Measurements from ENCODE around the gene MOB3A.

Gene MOB3A

DNA sequence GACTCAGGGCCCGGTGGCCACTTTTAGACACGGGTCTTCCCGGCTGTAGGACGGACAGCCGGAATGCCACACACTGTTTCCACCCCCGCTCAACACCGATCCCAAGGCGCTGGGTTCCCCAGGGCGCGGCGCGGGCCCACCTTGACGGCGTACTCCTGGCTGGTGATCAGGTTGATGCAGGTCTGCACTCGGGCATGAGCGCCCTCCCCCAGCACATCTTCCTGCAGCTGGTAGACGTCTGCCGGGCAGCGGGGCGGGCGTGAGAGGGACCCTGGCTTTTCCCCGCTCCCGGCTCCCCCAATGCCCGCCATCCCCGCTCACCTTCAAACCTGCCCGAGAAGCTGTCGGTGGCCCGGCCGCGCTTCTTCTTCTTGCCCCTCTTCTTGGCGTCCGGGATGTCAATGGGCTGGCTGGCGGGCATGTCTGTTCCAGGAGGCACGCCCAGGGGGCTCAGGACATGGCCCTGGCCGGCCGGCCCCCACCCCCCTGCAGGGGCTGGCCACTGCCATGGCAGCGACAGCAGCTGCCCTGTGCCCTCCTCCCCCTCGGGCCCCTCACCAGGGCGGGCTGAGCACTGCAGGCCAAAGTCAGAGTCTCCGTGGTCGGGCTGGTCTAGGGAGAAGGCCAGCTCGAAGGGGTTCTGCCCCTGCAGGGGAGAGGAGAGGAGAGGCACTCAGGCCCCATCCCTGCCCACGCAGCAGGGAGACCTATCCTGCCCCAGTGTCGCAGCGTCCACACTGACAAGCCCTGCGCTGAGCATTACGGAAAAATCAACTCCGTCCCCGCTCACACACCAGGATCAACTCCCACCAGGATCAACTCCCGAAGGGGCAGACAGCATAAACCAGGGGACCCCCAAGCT, 49.8 kb downstream of the MOB3A start:
- no peak for DNase-seq (ENCODE audit: low read depth)

- DNase-seq (ENCODE audit: low read depth) = no peak
Measured at GRCh38 chr19:2045501-2046045, 50.6 kb downstream of the MOB3A start.

DNA sequence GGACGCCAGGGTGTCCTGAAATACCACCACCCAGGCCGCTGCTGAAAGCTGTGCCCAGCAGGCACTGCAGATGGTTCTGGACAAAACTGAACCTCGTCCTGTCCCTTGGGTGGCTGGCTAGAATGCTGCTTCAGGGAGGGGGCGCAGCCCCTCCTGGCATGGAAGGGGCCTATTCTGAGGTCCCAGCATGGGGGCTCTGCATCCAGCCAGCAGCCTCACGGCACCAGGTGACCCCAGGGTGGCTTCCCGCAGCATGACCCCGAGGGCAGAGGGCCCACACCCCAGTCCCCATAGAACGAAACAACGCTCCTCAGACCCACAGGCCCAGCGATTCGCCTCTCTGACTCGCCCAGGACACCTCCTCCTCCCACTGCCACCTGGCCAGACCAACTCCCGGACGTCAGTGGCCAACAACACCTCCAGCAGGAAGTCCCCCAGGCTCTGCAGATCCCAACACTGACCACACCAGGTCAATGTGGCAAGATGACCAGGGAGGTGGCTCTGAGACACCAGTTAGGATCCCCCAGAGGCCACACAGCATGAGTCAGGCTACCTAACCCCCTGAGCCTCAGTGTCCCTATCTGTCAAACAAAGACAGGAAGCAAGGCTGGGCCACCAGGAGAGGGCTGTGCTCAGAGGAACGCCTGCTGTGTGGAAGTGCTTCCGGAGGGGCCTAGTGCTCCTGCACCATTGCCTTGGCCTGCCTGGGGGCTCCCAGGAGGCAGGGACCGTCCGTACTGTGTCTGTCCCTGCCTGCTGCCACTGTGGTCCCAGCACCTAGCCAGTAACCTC, 51.2 kb downstream of the MOB3A start:
- DNase-seq (ENCODE audit: low read depth) = no peak

DNA sequence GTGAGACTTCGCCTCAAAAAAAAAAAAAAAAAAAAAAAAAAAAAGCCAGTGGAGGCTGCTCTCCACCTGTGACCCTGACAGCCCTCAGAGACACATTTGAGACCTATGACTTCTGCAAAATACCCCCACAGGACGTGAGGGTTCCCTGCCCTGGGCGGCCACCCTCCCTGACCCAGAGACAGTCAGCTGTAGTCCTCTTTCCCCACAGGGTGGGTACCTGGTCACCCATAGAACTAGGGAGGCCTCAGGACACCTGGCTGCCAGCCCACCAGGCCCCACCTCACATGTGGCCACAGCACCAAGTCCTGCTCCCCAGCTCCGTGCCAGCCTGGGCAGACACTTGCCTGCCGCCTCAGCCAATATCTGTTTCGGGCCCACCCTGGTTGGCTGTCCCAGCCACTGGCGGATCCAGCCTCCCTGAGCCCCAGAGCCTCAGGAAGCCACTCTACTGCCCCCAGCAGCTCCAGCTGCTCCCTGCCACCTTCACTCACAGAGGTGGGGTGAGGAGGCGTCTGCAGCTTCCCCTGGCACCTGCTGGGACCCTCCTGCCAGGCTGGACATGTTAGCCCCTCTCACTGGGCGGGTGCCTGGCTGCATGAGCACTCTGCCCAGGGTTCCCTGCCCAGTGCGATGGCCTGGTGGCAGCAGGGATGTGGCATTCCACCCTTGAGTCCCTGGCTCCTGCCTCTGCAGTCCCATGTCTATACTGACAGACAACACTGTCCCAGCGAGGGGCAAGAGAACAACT, 52.0 kb downstream of the MOB3A start:
- DNase-seq (ENCODE audit: low read depth) = no peak

DNA sequence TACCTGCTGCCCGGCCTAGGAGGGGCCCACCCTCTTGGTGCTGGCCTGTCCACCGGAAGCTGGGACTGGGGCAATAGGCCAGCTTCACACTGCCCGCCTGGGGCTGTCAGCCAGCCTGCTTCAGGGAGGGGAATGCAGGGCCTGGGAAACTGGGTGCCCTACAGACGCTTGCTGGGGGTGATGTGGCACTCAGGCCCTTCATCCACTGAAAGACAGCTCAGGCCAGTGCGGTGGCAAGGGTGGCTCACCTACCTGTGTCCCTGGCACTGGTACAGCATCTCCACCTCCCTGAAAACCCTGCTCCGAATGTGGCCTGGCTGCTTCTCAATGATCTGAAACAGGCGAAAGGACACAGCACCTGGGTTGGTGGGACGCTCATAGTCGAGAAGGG, 52.9 kb downstream of the MOB3A start:
- DNase-seq (ENCODE audit: low read depth) = no peak

DNA sequence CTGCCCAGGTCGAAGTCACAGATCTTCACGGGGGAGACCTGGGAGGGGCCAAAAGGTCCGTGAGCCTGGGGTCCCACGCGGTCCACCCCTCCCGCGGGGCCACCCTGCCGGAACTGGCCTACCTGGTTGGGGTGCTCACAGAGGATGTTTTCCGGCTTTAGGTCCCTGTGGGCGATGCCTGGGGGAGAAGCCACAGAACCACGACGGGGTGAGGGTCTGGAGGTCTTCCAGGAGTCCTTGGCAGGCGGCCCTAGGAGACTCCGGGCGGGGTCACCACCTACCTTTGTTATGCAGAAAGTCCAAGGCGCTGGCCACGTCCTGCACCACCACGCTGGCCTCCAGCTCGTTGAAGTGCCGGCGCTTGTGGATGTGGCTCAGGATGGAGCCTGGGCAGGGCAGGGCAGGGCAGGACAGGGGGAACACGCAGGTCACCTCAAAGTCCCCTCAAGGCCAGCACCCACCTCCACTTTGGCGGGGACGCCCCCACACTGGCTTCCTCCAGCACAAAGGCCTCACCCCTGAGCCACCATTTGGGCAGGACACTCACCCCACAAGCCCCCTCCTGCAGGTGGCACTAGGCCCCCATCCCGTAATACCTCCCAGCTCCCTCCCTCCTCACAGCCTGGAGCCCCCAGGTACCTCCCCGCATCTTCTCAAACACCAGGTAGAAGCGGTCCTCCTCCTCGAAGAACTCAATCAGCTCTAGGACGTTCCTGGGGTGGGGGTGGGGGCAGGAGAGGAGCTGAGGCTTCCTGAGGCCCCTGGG, 53.5 kb downstream of the MOB3A start:
- no peak for DNase-seq (ENCODE audit: low read depth)

- DNase-seq (ENCODE audit: low read depth) = peak; percentile 99
Measured at GRCh38 chr19:2041683-2042484, 54.2 kb downstream of the MOB3A start.

DNA sequence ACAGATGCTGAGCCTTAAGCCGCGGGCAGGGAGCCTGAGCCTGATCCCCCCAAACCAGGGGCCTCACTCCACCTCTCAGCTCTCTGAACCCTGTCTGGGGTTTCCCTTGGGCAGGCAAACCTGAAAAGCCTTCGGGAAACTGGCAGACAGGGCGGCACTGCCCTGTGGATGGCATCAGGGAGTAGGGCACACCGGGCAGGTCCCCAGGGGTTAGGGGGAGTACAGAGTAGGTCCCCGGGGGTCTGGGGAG, 54.8 kb downstream of the MOB3A start:
- DNase-seq (ENCODE audit: low read depth) = no peak

GRCh38 chr19:2040647-2041432, 55.3 kb downstream of the MOB3A start:
- no peak for DNase-seq (ENCODE audit: low read depth)

DNA sequence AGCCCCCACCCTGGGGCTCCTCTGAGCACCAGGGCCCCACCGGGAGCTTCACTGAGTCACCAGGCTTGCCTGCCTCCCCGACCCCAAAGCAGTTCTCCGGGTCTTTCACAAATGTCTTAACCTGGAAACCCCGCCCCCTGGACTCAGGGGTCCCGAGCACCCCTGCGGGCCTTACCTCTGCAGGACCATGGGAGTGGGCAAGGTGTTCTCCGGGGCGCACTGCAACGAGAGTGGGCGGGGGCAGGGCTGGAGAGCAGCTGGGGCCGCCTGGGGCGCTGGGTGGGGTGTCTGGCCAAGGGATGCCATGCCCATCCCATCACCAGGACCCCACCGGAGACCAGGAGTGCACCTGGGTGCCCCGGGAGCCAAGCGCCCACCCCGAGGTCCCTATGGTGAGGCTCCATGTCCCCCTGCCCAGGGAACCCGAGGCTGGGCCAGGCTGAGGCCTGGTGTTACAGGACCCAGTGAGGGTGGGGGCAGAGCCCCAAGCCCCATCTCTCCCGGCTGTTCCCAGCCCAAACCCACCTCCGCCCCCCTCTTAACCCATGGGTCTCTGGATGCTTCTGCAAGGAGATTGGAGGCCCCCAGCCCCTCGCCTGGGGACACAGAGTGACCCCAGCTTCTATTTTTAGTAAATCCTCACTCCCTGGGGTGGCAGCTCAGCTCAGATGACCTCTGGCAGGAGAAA, 56.0 kb downstream of the MOB3A start:
- DNase-seq (ENCODE audit: low read depth) = no peak

- DNase-seq (ENCODE audit: low read depth) = no peak
Measured at GRCh38 chr19:2039089-2039958, 56.8 kb downstream of the MOB3A start.

DNA sequence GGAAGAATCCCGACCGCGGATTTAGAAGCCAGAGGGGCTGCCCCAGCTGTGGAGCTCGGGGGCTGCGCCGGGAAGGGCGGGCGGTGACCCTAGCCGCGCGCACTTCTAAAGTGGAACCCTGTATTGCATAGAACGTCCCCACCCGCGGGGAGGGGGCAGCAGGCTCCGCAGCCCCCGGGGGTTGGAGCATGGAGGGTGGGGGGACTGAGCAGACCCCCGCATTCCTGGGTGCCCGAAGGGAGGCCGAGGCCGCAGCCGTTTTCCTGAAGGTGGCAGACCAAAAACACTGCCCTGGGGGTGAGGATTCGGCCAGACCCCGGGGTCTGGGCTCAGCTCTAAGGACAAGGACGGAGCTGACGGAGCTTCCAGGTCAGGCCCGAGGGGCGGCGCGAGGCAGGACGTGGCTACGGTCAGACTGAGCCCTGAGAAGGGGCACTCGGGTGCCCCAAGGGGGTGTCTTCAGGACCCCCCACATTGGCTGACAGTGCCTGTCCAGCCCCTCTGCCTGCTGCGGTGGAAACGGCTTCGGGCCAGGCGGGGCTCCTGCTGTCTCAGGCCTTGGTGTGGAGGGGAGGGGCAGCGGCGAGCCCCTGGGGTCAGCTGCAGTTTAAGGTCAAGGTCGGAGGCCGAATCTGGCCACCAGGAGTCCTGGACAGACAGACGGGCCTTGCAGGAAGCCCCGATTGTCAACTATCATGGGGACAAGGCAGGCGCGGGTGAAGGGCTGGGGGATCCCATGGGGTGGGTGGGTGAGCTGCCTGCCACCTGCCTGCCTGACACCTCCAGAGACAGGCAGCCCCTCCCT, 57.6 kb downstream of the MOB3A start:
- no peak for DNase-seq (ENCODE audit: low read depth)

- DNase-seq (ENCODE audit: low read depth) = no peak
Measured at GRCh38 chr19:2037651-2038255, 58.4 kb downstream of the MOB3A start.

DNA sequence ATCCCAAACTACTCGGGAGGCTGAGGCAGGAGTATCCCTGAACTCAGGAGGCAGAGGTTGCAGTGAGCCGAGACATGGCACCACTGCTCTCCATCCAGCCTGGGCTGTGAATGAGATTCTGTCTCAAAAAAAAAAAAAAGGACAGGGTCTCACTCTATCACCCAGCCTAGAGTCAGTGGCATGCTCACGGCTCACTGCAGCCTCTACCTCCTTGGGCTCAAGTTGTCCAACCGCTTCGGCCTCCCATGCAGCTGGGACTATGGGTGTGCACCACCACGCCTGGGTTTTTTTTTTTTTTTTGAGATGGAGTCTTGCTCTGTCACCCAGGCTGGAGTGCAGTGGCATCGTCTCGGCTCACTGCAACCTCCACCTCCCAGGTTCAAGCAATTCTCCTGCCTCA, 59.7 kb downstream of the MOB3A start:
- no peak for DNase-seq (ENCODE audit: low read depth)

- DNase-seq (ENCODE audit: low read depth) = no peak
Measured at GRCh38 chr19:2035590-2035991, 60.5 kb downstream of the MOB3A start.

DNA sequence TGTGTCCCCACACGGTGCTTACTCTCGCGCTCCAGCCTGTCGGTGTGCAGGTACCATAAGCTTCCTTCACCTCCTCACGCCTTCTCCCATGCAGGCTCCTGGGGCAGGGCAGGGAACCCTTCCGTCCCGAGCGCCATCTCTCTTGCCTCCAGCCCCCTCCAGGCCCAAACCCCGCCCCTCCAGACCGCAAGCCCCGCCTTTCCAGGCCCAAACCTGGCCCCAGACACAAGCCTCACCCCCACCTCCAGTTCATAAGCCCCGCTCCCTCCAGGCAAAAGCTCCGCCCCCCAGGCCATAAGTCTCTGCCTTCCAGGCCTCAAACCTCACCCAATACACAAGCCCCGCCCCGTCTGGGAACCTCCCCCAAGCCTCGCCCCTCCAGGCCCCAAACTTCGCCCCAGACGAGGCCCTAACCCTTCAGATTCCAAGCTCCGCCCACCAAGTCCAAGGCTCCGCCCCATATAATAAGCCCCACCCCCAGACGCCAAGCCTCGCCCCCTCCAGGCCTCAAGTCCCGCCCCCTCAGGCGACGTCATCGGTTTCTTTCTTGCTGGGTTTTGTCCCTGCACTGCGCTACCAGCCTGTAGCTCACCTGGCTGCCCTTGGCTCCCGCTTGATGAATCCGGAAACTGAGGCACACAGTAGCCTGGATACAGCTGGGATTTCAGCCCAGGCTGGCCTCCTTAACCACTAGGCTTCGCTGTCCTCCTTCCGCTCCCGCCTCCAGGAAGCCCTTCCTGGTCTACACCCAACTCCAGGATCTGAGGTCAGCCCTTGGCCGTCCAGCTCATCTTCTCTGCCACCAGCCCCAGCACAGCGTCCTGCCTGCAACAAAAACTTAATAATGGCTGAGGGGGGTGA, 61.2 kb downstream of the MOB3A start:
- DNase-seq (ENCODE audit: low read depth) = peak; percentile 48
